ENCODE results near the gene FGFBP1. TPM values are rescaled to one million over a fixed set of nuclear protein-coding genes. Genes with fewer than 3 reads are reported as not detected.

Gene FGFBP1
- total RNA-seq (2014; rRNA removed; shearing (Covaris generic); ENCODE audit: low replicate concordance) = not detected in 2 replicates

- Histone ChIP-seq H3K4me3 (ENCODE audit: low read length) (no peak within 1 kb of the TSS), H4K20me1 (ENCODE audit: insufficient read depth, low read depth, low read length) (no peaks in the 10 kb centered on the region), H2AFZ (ENCODE audit: low read length) (no peak within 1 kb of the TSS), H3K36me3 (ENCODE audit: insufficient read depth, low read length) (no peaks in the 10 kb centered on the region), H3K9me3 (ENCODE audit: low read length) (no peaks in the 10 kb centered on the region), H3K27me3 (ENCODE audit: low read length) (no peaks in the 10 kb centered on the region), H3K9me2 (replicated peaks; ENCODE audit: insufficient read depth, low read length) (no peaks in the 10 kb centered on the region), H3K79me2 (ENCODE audit: low read length) (no peaks in the 10 kb centered on the region), H3K27ac (ENCODE audit: low read length) (no peak within 1 kb of the TSS), H3K4me1 (ENCODE audit: low read length) (no peaks in the 10 kb centered on the region), H3K9ac (ENCODE audit: low read length) (no peak within 1 kb of the TSS), H3K4me2 (ENCODE audit: low read depth, low read length, poor library complexity, severe bottlenecking) (no peak within 1 kb of the TSS)
- no peak for DNase-seq
Measured at GRCh38 chr4:15938640-15939039, at the start of gene FGFBP1. Gene FGFBP1, minus strand, starts transcription at chr4:15938740. Its CDS starts 2,108 bp downstream, at chr4:15936632.

- Histone ChIP-seq H3K9me3 (ENCODE audit: low read length) (no peaks in the 10 kb centered on the region), H3K9ac (ENCODE audit: low read length) (no peak overlapping the region), H3K4me1 (ENCODE audit: low read length) (no peaks in the 10 kb centered on the region), H3K4me2 (ENCODE audit: low read depth, low read length, poor library complexity, severe bottlenecking) (no peak overlapping the region), H3K36me3 (ENCODE audit: insufficient read depth, low read length) (no peaks in the 10 kb centered on the region), H4K20me1 (ENCODE audit: insufficient read depth, low read depth, low read length) (no peaks in the 10 kb centered on the region), H3K27me3 (ENCODE audit: low read length) (no peaks in the 10 kb centered on the region), H3K4me3 (ENCODE audit: low read length) (no peak overlapping the region), H3K79me2 (ENCODE audit: low read length) (no peaks in the 10 kb centered on the region), H3K27ac (ENCODE audit: low read length) (no peak overlapping the region), H2AFZ (ENCODE audit: low read length) (no peak overlapping the region), H3K9me2 (replicated peaks; ENCODE audit: insufficient read depth, low read length) (no peaks in the 10 kb centered on the region)
- DNase-seq = no peak
Measured at GRCh38 chr4:15988222-15988621, 49.7 kb upstream of the FGFBP1 start.

GRCh38 chr4:15986907-15987306 lies 48.4 kb upstream of the FGFBP1 start:
- no peak for DNase-seq
- H3K9me3 ChIP-seq (ENCODE audit: low read length) = no peaks in the 10 kb centered on the region
- no peak overlapping the region for H2AFZ ChIP-seq (ENCODE audit: low read length)

GRCh38 chr4:15983610-15984009 lies 45.1 kb upstream of the FGFBP1 start:
- Histone ChIP-seq H3K9ac (ENCODE audit: low read length) (no peak overlapping the region), H3K27me3 (ENCODE audit: low read length) (no peaks in the 10 kb centered on the region), H3K4me1 (ENCODE audit: low read length) (no peaks in the 10 kb centered on the region), H3K36me3 (ENCODE audit: insufficient read depth, low read length) (no peaks in the 10 kb centered on the region), H3K79me2 (ENCODE audit: low read length) (no peaks in the 10 kb centered on the region), H4K20me1 (ENCODE audit: insufficient read depth, low read depth, low read length) (no peaks in the 10 kb centered on the region), H3K4me3 (ENCODE audit: low read length) (no peak overlapping the region), H3K9me2 (replicated peaks; ENCODE audit: insufficient read depth, low read length) (no peaks in the 10 kb centered on the region), H2AFZ (ENCODE audit: low read length) (no peak overlapping the region), H3K9me3 (ENCODE audit: low read length) (no peaks in the 10 kb centered on the region), H3K4me2 (ENCODE audit: low read depth, low read length, poor library complexity, severe bottlenecking) (no peak overlapping the region), H3K27ac (ENCODE audit: low read length) (no peak overlapping the region)
- no peak for DNase-seq

More at GRCh38 chr4:15986907-15987306, 48.4 kb upstream of the FGFBP1 start:
- H3K79me2 ChIP-seq (ENCODE audit: low read length) = no peaks in the 10 kb centered on the region
- H3K27ac ChIP-seq (ENCODE audit: low read length) = no peak overlapping the region
- H3K9me2 ChIP-seq (replicated peaks; ENCODE audit: insufficient read depth, low read length) = no peaks in the 10 kb centered on the region
- H3K36me3 ChIP-seq (ENCODE audit: insufficient read depth, low read length) = no peaks in the 10 kb centered on the region
- no peaks in the 10 kb centered on the region for H4K20me1 ChIP-seq (ENCODE audit: insufficient read depth, low read depth, low read length)
- H3K9ac ChIP-seq (ENCODE audit: low read length) = no peak overlapping the region
- H3K4me1 ChIP-seq (ENCODE audit: low read length) = no peaks in the 10 kb centered on the region
- H3K4me2 ChIP-seq (ENCODE audit: low read depth, low read length, poor library complexity, severe bottlenecking) = no peak overlapping the region
- no peak overlapping the region for H3K4me3 ChIP-seq (ENCODE audit: low read length)
- H3K27me3 ChIP-seq (ENCODE audit: low read length) = no peaks in the 10 kb centered on the region

DNA sequence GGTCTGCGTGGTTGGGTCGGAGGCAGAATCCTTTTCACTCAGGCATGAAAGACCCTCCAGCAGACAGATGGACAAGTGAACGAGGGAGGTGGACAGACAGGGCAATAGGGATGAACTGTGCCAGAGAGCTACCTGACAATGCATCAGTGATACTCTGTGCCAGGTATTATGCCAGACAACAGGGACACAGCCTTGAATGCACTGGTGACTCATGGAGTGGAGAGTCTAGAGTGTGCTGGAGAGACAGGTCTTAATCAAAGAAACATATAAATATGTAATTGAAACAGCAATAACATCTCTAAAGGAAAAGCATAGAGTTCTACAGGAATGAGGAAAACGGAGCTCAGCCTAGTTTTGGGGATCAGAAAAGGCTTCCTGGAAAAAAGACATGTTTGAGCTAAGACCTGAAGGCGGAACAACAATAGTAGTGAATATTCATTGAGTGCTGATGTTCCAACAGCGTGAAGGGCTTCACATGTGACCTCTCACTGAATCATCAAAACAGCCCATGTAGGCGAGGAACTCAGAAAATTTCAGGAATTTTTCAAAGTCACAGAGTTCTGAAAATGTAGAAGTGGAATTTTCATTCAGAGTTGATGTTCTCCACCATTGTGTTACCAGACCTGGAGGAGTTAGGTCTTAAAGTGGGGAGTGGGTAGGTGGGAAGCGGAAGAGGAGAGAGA lies 44.4 kb upstream of the FGFBP1 start:
- no peak overlapping the region for H3K27ac ChIP-seq (ENCODE audit: low read length)
- H3K9ac ChIP-seq (ENCODE audit: low read length) = no peak overlapping the region
- H3K79me2 ChIP-seq (ENCODE audit: low read length) = no peaks in the 10 kb centered on the region
- H3K9me3 ChIP-seq (ENCODE audit: low read length) = no peaks in the 10 kb centered on the region
- H3K9me2 ChIP-seq (replicated peaks; ENCODE audit: insufficient read depth, low read length) = no peaks in the 10 kb centered on the region
- no peak overlapping the region for H3K4me2 ChIP-seq (ENCODE audit: low read depth, low read length, poor library complexity, severe bottlenecking)
- H3K4me3 ChIP-seq (ENCODE audit: low read length) = no peak overlapping the region
- H3K27me3 ChIP-seq (ENCODE audit: low read length) = no peaks in the 10 kb centered on the region
- no peaks in the 10 kb centered on the region for H3K36me3 ChIP-seq (ENCODE audit: insufficient read depth, low read length)
- H3K4me1 ChIP-seq (ENCODE audit: low read length) = no peaks in the 10 kb centered on the region
- no peak overlapping the region for H2AFZ ChIP-seq (ENCODE audit: low read length)
- no peaks in the 10 kb centered on the region for H4K20me1 ChIP-seq (ENCODE audit: insufficient read depth, low read depth, low read length)
- no peak for DNase-seq

- no peaks in the 10 kb centered on the region for H3K79me2 ChIP-seq (ENCODE audit: low read length)
- H3K9ac ChIP-seq (ENCODE audit: low read length) = no peak overlapping the region
- no peaks in the 10 kb centered on the region for H3K36me3 ChIP-seq (ENCODE audit: insufficient read depth, low read length)
- no peaks in the 10 kb centered on the region for H3K4me1 ChIP-seq (ENCODE audit: low read length)
- no peaks in the 10 kb centered on the region for H3K27me3 ChIP-seq (ENCODE audit: low read length)
- H3K9me3 ChIP-seq (ENCODE audit: low read length) = no peaks in the 10 kb centered on the region
- no peak overlapping the region for H3K4me2 ChIP-seq (ENCODE audit: low read depth, low read length, poor library complexity, severe bottlenecking)
- no peak overlapping the region for H2AFZ ChIP-seq (ENCODE audit: low read length)
- no peaks in the 10 kb centered on the region for H3K9me2 ChIP-seq (replicated peaks; ENCODE audit: insufficient read depth, low read length)
- H3K27ac ChIP-seq (ENCODE audit: low read length) = no peak overlapping the region
- DNase-seq = no peak
- H3K4me3 ChIP-seq (ENCODE audit: low read length) = no peak overlapping the region
- no peaks in the 10 kb centered on the region for H4K20me1 ChIP-seq (ENCODE audit: insufficient read depth, low read depth, low read length)
Measured at GRCh38 chr4:15976456-15977447, 38.2 kb upstream of the FGFBP1 start.

GRCh38 chr4:15971068-15971801 lies 32.7 kb upstream of the FGFBP1 start:
- Histone ChIP-seq H3K36me3 (ENCODE audit: insufficient read depth, low read length) (no peaks in the 10 kb centered on the region), H4K20me1 (ENCODE audit: insufficient read depth, low read depth, low read length) (no peaks in the 10 kb centered on the region), H2AFZ (ENCODE audit: low read length) (no peak overlapping the region), H3K27me3 (ENCODE audit: low read length) (no peaks in the 10 kb centered on the region), H3K9me2 (replicated peaks; ENCODE audit: insufficient read depth, low read length) (no peaks in the 10 kb centered on the region), H3K79me2 (ENCODE audit: low read length) (no peaks in the 10 kb centered on the region), H3K27ac (ENCODE audit: low read length) (no peak overlapping the region), H3K4me3 (ENCODE audit: low read length) (no peak overlapping the region), H3K4me1 (ENCODE audit: low read length) (no peaks in the 10 kb centered on the region), H3K4me2 (ENCODE audit: low read depth, low read length, poor library complexity, severe bottlenecking) (no peak overlapping the region), H3K9me3 (ENCODE audit: low read length) (no peaks in the 10 kb centered on the region), H3K9ac (ENCODE audit: low read length) (no peak overlapping the region)
- no peak for DNase-seq
